ENCODE data around the gene KIAA1217.

GRCh38 chr10:24449769-24450310, 240.9 kb downstream of the KIAA1217 start:
- TF ChIP-seq CTCF (IDR thresholded peaks at IDR 0.05), result no peak
- no peak for TF ChIP-seq POLR2A (IDR thresholded peaks at IDR 0.05)

Measured in adrenal gland (tissue), 5 donors.